Fibroblast of gingiva (primary cell): Measurements from ENCODE around the gene ZNF474.

Experiments used
- DNase-seq: peaks from one replicate; pipeline ENCODE4 v3.0.0-alpha.2; 2011; ENCODE audit warnings: low read depth

ZNF474 gene

DNA sequence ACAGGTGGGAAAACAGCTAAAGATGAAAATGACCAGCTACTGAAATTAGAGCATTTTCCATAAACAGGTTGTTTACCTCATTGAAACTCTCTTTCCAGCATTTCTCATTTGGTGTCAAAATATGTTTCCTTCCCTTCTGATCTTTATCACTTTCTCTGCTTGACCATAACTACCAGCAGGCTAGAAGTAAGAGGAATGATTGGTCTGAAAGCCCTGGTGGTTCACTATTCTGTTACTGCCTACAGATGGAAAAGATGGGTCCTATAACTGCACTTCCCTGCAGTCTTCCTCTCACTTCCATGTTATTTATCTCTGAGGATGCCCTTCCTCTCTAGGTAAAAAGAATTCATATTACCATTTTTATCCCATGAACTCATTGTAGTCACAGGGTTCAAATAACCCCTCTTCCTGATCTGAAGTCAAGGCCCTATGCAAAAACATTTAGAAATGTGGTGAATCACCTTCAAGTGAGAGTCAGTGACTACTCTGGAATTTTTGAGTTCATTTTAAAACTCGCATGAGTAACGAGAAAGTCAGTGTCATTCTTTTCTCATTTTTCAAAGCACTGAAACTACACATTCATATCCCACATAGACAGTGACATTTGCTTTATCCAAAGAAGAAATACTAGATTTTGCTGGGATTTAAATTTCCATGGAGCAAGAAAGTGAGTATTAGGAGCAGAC is 51.7 kb downstream of the ZNF474 start:
- DNase-seq, result peak; percentile 67

DNA sequence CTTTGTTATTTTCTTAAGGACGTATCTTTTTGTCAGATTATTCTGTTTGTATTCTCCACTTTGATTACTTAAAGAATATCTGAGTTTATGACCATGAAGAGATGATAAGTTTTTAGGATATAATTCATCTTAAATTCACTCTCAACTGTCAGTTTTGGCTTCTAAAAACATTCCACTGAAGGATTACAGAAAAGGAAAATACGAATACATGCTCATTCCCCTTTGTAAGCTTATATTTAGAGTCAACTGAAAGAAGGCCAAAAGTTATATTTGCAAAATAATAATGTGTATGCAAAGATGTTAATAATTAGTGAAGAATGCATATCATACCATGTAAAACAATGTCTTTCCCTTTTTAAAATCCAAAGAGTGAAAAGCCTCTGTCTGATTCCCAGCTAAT is 52.5 kb downstream of the ZNF474 start:
- DNase-seq, result peak; percentile 23

DNA sequence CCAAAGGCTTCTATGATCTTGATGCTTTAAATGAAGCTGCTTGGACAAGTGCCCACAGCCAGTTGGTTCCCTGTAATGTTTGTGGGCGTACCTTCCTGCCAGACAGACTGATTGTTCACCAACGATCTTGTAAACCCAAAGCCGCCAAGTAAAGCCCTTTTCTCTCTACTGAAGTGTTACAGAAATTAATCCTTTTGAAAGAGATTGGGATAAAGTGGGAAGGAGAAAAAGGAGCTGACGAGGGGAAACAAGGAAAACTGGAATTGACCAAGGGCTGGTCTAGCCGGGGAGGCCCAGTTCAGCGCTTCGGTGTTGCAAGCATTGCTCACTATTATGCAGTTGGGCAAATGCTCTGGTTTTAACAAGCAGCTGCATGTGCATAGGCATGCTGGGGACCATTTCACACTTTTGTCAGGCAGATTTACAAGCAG is 53.2 kb downstream of the ZNF474 start:
- DNase-seq, result peak; percentile 72

DNA sequence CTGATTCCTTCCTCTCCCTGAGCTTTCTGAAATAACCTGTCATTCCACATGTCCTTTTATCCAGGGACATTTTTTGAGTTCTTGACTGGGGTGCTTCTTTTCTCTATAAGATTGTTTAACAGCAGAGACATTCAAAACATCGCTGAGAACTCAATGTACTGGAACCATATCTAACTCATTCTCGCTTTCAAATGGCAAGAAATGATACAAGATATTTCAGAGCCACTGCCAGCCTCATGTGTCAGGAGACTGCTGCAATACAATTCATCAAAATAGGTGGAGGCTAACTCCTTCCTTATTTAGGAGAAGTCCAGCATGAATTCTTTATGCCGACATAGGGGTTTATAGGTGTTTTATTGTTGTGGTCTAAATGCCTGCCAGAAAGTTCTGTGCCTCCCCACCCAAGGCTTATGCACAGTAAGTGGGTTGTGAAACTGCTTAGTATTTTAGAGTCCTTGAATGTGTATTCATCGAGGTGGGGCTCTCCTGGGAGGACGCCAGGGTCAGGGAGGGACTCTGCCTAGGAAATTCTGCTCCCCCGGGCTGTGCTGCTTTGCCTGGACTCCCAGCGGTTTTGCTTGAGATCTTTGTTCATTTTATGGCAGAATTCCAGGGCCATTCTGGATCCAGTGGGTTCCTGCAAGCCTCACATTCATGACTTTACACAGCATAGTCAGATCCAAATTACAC is 53.9 kb downstream of the ZNF474 start:
- DNase-seq, result peak; percentile 81

DNA sequence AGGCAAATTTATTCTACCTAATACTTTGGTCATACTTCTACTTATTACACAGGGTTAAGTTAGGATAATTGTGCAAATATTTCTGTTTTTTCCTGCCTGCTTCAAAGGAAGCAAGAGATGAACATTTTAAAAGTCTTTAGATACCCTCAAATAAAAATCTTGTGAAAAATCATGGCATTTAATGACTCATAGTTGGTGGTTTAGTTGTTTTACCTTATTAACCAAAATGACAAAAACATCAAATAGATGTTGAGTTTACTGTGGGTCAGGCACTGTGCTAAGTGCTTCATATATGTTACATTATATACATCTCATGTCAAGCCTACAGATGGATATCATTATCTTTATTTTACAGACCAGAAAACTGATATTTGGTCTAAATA is 54.4 kb downstream of the ZNF474 start:
- no peak for DNase-seq

DNA sequence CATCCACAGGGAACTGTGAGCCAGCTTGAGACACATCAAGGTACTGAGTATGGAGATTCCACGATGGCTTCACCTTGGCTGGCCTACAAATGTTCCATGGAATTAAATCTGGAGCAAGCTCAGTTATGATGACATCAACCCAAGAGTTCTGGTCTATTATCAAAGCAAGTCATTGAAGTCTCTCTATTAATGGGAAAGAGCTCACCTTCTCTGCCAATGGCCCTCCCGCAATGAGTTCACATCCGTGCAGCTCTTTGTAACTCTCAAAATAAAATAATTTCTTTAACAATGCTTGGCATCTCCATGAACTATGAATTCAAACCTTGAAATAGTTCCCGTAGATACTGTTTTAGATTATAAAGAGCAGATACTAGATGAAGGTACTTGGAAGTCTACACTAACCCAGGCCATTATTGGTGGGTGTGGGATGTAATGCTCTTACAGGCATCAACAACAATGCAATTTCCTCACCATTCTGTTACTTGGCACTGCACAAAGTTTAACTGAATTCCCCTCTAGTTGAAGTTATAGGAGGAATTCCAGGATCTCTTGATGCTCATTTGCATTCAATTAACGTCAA is 55.4 kb downstream of the ZNF474 start:
- no peak for DNase-seq

DNA sequence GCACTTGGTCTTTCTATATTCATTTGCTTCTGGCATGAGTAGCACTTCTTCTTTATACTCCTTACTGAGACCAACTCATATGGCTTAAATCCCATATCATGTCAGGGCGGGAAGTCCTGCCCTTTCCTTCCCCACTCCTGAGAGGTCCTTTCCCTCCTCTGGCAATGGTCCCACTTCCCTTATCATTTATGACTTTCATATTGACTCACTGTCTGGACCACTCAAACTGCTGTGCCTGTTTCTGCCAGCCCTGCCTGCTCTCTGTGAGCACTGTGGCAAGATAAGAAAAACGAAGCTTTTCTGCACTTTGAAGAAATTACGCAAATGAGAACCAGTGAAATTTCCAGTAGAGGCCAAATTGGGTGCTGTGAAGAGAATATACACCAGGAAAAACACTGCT is 58.1 kb downstream of the ZNF474 start:
- no peak for DNase-seq

DNA sequence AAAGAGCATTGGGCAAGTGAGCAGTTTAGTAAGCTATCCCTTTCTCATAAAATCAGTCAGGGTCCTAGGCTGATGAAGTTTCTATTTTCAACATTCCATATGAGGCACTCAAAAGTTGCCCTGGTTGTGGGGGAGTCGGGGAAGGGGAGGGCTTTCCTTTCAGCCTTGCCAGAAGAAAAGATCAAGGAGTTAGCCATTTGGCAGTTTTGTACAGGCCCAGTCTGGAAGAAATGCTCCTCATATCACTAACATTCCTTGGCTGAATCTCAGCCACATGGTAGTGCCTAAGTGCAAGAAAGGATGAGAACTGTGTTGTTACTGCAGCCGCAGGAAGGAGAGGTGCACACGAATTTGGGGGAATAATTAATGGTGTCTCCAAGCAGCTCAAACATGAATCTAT is 60.8 kb downstream of the ZNF474 start:
- DNase-seq, result no peak

DNA sequence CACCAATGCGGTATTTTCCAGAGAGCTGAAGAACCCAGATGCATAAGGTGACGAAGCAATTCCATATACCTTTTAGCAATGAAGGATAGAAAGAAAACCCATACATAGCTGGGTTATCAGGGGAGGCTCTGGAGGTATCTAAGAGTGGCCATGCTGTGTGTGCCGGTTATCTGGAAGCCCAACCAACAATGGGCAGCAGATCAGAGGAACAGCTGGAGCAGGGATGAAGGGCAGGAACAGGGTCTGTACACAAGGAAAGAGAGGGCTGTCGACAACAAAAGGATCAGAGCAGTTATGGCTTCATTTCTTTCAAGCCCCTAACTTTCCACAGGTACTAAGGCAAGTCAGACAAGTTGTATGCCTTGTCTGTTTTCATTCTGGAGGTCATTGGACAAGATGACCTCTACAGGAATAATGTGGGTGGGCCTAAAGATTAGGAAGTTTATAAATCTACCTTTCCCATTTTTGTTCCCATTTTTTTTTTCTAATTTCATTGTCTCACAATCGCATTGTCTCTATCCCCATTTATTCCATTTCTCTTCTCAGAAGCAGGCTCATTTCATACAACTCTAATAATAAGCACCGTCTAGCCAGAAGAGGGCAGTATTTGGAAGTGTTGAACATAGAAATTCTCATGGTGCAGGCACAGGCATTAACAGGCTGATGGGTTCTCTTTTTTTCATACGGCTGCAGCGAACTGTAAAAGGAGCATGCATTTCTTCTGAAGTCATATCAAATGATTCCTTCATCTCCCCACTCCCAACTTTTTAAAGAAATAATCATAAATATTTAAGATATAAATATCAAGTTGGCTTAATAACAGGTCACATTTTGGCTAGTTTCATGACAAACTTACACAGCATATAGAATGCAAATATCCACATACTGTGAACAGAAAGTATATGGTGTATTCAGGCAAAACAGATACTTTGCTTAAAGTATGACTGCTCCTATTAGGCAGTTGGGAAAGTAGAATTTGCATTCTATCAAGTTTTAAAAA is 63.5 kb downstream of the ZNF474 start:
- peak; percentile 62 for DNase-seq

DNA sequence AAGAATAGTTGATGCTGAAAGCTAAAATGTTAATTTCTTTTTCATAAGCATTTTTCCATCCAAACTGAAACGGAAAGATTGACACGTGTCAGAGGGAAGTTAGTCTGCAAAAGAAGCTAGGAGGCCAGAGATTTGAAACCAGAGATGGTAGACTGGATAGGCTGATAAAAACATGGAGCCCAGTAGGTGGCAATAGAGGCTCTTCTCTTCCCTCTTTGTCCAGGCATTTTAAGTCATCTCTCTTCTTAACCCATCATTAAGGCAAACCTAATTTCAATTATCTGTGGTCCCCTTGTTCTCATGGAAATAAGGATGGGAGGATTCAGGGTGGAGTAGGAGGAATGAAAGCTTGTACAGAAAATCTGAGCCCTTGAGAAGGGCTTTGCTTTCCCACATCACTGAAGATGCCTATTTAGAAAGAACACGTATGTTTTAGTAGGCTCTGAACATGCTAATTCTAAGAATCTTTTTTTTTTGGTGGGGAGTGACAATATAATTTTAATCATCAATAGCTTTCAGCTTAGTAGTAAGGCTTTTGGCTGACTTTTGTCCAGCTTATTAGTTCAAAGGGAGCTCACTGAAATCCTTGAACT is 66.6 kb downstream of the ZNF474 start:
- DNase-seq, result peak; percentile 49

DNA sequence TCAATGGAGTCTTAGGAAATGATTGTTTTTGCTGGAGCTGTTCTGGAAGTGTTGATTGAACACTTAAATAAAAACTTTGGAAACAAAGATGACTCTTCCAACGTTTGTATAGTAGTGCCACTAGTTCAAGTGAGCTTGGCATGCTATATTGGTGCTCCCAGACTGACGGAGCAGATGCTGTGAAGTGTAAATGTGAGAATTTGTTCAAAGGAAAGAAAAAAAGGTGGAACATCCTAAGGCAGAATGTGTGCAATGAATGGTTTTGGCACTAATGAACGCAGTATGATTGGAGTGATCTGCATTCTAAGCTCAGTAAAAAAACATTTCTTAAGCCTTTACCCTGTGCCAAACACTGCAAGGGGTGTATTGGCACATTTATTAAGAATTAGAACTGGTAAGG is 69.8 kb downstream of the ZNF474 start:
- DNase-seq, result no peak

DNA sequence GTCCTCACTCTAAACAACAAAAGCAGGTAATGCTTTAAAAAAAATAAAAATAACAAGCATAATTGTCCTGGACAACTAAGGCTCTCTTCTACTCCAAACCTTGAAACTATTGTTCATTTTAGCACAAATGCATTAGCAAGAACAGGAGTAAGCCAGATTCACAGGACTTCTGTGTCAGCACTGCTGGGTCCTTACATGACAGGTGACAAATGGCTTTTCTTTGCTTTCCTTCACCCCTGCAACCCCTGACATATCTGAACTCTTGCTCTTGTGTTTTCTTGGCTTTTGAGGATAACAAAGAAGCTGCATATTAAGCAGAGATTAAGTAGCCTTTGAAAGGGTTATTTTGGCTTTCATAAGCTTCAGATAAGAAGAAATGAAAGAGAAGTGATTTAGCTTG is 71.1 kb downstream of the ZNF474 start:
- no peak for DNase-seq

DNA sequence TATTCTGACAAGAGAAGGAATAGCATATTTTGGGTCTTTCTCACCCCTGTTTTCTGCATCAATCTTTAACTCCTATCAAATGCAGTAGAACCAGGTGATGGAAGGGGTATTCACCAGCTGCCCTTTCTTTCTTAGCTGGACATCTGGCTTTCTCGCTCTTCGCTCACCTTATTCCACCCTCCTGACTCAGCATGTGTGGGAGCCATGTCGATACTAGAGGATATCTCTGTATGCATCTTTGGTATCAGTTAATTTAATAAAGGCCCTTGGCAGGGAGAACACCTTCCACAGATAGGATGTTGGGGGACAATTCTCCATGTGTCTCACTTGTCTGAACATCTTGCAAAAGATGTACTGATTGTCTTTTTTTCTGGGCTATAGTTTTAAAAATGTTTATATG is 71.5 kb downstream of the ZNF474 start:
- no peak for DNase-seq

DNA sequence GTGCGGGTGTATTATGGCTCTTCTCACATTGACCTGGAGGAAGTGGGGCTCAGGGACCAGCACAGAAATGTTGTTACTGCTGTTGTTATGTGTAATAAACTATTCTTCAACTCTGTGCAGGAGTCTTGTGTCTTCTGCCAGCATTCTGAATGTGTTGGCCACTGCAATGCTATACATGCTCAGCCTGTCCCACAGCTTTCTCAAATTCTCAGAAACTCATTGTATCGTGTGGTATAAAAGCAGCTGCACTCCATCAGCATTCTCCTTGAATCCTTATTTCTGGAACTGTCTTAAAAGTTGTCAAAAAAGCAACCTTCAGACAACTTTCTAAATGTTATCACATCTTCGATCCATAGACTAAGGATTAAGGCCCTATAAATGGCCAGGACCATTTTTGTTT is 72.0 kb downstream of the ZNF474 start:
- no peak for DNase-seq

DNA sequence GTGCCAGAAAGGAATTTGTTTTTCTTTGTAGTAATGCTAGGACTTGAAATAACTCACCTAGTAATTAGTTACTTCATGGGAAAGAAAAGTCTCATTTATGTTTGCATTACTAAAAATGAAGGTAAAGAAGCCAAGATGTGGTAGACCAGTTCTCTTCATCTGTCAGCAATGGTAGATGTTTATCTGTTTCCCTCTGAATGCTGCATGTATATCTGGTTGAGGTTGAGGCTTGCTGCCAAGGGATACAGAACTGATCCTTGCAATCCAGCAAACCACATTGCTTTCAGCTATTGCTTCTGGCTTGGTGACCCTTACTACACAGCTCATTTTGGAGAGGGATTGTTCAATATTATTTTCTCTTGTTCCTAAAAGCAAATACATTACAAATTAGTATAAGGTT is 73.6 kb downstream of the ZNF474 start:
- DNase-seq, result no peak
